HG02973 (cell line): ENCODE measurements around the gene ENPP3.
"Not testable (repeated sequence)": the region's sequence is repeated elsewhere in the genome, so short reads cannot be mapped to it uniquely, and the experiment has no call there.

ENCODE experiments used
- ATAC-seq: cut with Tn5 transposase; IDR thresholded peaks from one replicate; pipeline ENCODE4 v1.9.1; 2021; ENCODE audit warnings: moderate library complexity; ENCODE audit not compliant: unreplicated experiment

The ENPP3 gene

GRCh38 chr6:131682442-131682841 is 45.3 kb downstream of the ENPP3 start:
- no peak for ATAC-seq

DNA sequence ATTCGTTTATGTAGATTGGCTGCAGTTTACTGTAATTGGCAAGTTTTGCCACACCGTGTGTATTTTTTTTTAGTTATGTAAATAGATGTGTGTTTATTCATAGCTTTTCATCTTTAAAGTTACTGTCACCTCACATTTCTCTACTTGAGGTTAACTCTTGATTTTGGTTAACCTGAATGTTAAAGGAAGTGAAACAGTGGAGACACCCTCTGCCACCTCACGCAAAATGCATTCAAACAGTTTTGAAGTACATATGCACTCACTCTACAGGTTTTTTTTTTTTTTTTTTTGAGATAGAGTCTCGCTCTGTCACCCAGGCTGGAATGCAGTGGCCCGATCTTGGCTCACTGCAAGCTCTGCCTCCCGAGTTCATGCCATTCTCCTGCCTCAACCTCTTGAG is 46.4 kb downstream of the ENPP3 start:
- peak; percentile 57 for ATAC-seq

DNA sequence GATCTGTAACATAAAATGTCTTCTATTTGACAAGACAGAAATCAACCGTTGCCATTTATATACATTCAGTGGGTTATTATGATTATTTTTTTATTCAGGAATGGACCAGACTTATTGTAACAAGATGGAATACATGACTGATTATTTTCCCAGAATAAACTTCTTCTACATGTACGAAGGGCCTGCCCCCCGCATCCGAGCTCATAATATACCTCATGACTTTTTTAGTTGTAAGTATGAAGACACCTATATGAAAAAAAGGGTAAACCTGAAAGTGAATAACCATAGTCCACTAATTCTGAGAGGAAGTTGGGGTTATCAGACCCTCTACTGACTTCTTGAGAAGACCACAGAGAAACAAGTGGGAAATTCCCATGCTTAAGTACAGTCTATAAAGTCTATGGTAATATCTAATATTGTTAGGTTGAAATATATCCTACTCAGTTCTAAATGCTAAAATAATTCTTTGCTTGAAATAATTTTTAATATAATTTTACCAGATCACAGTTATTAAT is 48.2 kb downstream of the ENPP3 start:
- ATAC-seq: peak; percentile 58

- no peak for ATAC-seq
Observed at GRCh38 chr6:131687022-131687421, 49.9 kb downstream of the ENPP3 start.

GRCh38 chr6:131688286-131688685 is 51.2 kb downstream of the ENPP3 start:
- ATAC-seq: peak; percentile 78

- no peak for ATAC-seq
Observed at GRCh38 chr6:131692031-131692430, 54.9 kb downstream of the ENPP3 start.

GRCh38 chr6:131692589-131692988 is 55.5 kb downstream of the ENPP3 start:
- no peak for ATAC-seq

GRCh38 chr6:131693384-131693783 is 56.3 kb downstream of the ENPP3 start:
- no peak for ATAC-seq

DNA sequence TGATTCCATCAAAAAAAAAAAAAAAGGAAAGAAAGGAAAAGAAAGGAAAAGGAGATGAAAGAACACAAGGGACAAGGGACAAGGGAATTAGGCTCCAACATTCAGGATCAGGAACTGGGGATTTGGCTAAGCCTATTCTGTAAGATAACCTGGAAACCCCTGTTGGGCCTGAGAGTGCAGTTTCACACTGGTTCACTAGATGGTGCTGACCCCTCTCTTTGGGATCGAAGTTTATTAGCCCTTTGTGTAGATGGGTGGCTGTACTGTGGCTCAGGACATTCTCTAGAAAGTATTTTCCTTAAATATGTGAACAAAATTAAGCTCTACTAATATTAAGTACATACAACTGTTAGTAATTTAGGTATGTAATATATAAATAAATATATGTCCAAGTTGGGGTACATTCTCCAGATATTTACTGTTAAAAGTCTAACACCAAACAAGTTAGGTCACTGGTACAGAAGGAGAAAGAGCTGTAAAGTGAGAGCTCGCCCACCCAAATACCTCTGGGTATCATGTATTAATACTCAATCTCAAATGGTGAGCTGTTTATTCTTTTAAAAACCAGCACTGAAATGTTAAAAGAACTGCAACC is 57.8 kb downstream of the ENPP3 start:
- ATAC-seq: peak; percentile 90

GRCh38 chr6:131696956-131697355 is 59.9 kb downstream of the ENPP3 start:
- ATAC-seq: no peak

DNA sequence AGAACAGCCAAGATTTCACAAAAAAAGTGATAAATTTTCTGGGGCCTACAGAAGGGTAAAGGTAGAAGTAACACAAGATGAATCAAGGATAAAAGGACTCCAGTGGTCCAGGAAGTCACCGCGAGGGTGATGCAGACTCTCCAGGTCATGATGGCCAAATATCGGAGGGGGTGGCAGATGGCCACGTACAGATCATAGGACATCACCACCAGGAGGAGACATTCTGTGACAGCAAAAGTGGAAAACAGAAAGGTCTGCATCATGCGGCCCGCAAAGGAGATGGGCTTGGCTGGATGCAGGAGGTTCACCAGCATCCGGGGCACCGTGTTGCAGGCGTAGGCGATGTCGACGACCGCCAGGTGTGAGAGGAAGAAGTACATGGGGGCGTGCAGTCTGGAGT is 63.7 kb downstream of the ENPP3 start:
- not testable (repeated sequence) for ATAC-seq

DNA sequence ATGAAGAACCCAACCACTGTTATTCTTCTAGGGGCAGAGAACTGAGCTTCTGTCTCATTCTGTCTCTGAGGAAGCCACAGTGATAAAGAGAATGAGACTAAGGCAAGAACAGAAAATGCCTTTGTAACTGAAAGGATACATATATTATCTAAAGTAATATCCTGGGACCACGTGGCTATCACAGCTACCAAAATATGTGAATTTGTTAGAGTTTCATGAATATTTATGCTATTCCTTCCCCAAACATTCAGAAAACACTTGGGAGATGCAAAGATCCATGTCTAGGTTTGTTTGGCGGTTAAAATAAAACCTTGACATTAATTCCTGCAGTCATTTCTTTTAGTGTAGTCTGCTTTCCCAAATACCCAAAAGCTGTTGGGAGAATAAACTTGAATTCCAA is 66.8 kb downstream of the ENPP3 start:
- not testable (repeated sequence) for ATAC-seq

DNA sequence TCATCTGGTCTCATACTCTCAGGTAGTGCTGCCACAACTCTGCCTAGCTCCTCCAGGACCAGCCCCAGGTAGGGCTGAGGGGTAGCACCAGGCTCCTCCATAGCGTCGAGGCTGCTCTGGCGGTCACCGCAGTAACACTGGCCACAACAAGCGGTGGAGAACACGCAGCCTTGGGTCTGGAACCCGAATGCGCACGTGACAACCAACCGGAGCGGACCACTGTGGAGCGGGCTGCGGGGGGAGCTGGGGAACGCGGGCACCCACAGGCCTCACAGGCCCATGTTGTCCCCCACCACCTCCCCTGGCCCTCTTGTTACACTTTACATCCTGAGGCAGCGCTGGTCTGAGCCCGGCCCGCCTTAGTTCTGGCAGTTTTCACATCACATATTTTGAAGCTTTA is 73.8 kb downstream of the ENPP3 start, which contains the start of gene CTAGE9:
TSS of gene CTAGE9 (minus strand) at position 101 of the 400 bp plus-strand sequence. CDS start at position 101, 0 bp downstream.
- not testable (repeated sequence) for ATAC-seq

DNA sequence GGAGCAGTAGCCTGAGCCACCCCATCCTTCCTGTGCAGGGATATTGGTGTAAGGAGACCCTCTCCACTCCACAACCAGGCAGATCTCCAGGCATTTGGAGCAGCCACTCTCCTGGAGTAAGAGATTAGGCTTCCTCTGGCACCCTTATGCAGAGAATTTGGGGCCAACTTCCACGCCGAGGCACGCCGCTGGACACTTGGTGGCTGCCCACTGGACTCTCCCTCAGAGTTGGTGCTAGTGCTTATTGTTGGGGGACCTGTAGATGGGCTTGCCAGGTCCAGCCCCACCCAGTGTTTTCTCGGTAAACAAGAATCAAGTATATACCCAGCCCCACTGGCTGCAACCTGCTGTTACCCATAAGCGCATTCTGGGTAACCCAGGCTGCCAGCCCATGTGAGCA is 78.5 kb downstream of the ENPP3 start:
- not testable (repeated sequence) for ATAC-seq

- ATAC-seq: no peak
Observed at GRCh38 chr6:131717836-131718542, 80.9 kb downstream of the ENPP3 start.

- no peak for ATAC-seq
Observed at GRCh38 chr6:131721161-131721560, 84.1 kb downstream of the ENPP3 start.

DNA sequence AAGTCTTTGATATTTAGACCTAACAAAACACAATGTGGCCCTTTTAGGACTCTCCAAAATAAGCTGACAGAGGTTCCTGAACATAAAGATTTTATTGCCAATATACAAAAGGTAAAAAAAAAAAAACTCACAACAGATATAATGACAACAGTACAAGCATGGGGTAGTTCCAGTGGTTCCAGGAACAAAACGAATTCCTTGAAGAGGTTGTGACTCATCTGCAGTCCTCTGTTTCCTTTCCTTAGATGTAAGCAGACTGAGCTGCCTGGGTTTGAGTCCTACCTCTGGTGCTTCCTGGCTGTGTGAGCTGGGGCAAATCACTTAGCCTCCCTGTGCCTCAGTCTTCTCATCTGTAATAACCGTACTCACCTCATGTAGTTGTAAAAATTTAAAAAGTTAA is 87.0 kb downstream of the ENPP3 start:
- no peak for ATAC-seq

GRCh38 chr6:131727467-131727866 is 90.4 kb downstream of the ENPP3 start:
- ATAC-seq: no peak

DNA sequence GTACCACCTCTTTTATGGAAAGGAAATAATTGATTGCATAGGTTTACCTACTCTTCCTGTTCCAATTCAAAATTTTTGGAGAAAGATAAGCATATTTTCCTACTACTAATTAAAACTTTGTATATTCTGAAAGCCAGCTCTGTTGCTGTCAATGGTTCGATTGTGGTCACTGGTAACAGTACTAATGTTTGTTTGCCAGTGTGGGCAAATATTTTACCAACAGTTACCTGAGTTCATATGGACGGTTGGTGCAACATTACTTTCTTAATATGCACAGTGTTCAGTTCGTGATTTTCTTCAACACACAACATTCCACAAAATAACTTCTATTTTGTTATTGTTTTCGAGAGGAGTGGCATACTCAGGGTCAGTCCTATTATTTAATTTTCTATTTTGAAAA is 90.8 kb downstream of the ENPP3 start:
- no peak for ATAC-seq

GRCh38 chr6:131728296-131728939 is 91.3 kb downstream of the ENPP3 start:
- ATAC-seq: no peak

DNA sequence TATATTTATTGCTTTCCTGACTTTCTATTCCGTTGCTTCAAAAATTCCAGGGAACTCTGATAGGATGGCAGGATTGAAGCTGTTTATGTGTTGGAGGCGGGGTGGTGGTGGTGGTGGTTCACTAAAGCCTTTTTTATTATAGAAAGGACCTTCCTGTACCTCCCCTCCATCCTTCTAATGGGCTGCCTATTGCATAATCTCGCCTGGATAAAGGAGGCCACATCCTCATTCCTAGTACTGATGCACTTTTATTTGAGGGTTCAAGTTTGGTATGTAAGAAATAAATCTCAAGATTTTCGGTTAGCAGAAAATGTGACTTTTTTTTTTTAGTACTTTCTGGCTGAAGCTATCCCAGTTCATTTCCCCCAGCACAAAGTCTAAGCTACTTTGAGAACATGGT is 92.4 kb downstream of the ENPP3 start:
- ATAC-seq: no peak

- no peak for ATAC-seq
Observed at GRCh38 chr6:131730264-131730663, 93.2 kb downstream of the ENPP3 start.
